Measurements from ENCODE around the gene MTMR2.

Gene MTMR2

GRCh38 chr11:95917193-95918036 lies 6.5 kb downstream of the MTMR2 start:
- H3K4me1 ChIP-seq (ENCODE audit: control insufficient read depth, low read depth, low read length): peaks cover 10% of the 10 kb centered on the region
- H3K27me3 ChIP-seq (ENCODE audit: control insufficient read depth, insufficient read depth, low read length): no peaks in the 10 kb centered on the region
- no peak overlapping the region for H3K4me3 ChIP-seq (ENCODE audit: low read length)
- no peaks in the 10 kb centered on the region for H3K36me3 ChIP-seq (ENCODE audit: control insufficient read depth, low read depth, low read length)
- H3K9ac ChIP-seq (ENCODE audit: low read length): no peak overlapping the region
- H3K9me3 ChIP-seq (ENCODE audit: control insufficient read depth, low read depth, low read length): no peaks in the 10 kb centered on the region
- no peak overlapping the region for H3K27ac ChIP-seq (ENCODE audit: low read length)

- Histone ChIP-seq H3K4me1 (ENCODE audit: control insufficient read depth, low read depth, low read length) (peaks cover 10% of the 10 kb centered on the region), H3K9me3 (ENCODE audit: control insufficient read depth, low read depth, low read length) (no peaks in the 10 kb centered on the region), H3K27ac (ENCODE audit: low read length) (no peak overlapping the region), H3K4me3 (ENCODE audit: low read length) (no peak overlapping the region), H3K9ac (ENCODE audit: low read length) (no peak overlapping the region), H3K27me3 (ENCODE audit: control insufficient read depth, insufficient read depth, low read length) (no peaks in the 10 kb centered on the region), H3K36me3 (ENCODE audit: control insufficient read depth, low read depth, low read length) (no peaks in the 10 kb centered on the region)
These were observed 7.9 kb downstream of the MTMR2 start for GRCh38 chr11:95916049-95916448.

- Histone ChIP-seq H3K36me3 (ENCODE audit: control insufficient read depth, low read depth, low read length) (no peaks in the 10 kb centered on the region), H3K4me3 (ENCODE audit: low read length) (no peak overlapping the region), H3K27ac (ENCODE audit: low read length) (no peak overlapping the region), H3K4me1 (ENCODE audit: control insufficient read depth, low read depth, low read length) (peaks cover 10% of the 10 kb centered on the region), H3K9ac (ENCODE audit: low read length) (no peak overlapping the region), H3K9me3 (ENCODE audit: control insufficient read depth, low read depth, low read length) (no peaks in the 10 kb centered on the region), H3K27me3 (ENCODE audit: control insufficient read depth, insufficient read depth, low read length) (no peaks in the 10 kb centered on the region)
These were observed 8.9 kb downstream of the MTMR2 start for GRCh38 chr11:95915051-95915450.

- Histone ChIP-seq H3K4me1 (ENCODE audit: control insufficient read depth, low read depth, low read length) (peaks cover 10% of the 10 kb centered on the region), H3K9ac (ENCODE audit: low read length) (no peak overlapping the region), H3K27ac (ENCODE audit: low read length) (no peak overlapping the region), H3K9me3 (ENCODE audit: control insufficient read depth, low read depth, low read length) (no peaks in the 10 kb centered on the region), H3K27me3 (ENCODE audit: control insufficient read depth, insufficient read depth, low read length) (no peaks in the 10 kb centered on the region), H3K4me3 (ENCODE audit: low read length) (no peak overlapping the region), H3K36me3 (ENCODE audit: control insufficient read depth, low read depth, low read length) (no peaks in the 10 kb centered on the region)
These were observed 9.9 kb downstream of the MTMR2 start for GRCh38 chr11:95913830-95914615.

- Histone ChIP-seq H3K36me3 (ENCODE audit: control insufficient read depth, low read depth, low read length) (no peaks in the 10 kb centered on the region), H3K9ac (ENCODE audit: low read length) (no peak overlapping the region), H3K27me3 (ENCODE audit: control insufficient read depth, insufficient read depth, low read length) (no peaks in the 10 kb centered on the region), H3K27ac (ENCODE audit: low read length) (no peak overlapping the region), H3K4me1 (ENCODE audit: control insufficient read depth, low read depth, low read length) (peaks cover 7% of the 10 kb centered on the region), H3K9me3 (ENCODE audit: control insufficient read depth, low read depth, low read length) (no peaks in the 10 kb centered on the region), H3K4me3 (ENCODE audit: low read length) (no peak overlapping the region)
These were observed 10.9 kb downstream of the MTMR2 start for GRCh38 chr11:95912902-95913560.

DNA sequence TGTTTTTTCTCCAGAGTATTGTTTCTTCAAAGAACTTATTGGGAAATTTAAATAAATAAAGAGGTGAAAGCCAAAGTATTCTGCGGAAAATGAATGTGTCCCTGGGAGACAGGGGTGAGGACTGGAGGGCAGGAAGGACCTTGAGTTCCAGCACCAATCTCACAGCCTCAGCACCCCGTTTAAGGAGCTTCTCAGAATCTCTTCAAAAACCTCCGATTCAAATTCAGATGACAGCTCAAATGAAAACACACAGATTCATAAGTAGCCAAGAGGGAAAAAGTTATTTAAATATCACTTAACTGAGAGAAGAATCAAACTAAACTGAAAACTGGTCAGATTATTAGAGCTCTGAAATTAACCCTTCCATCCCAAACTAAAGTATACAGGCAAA lies 12.5 kb downstream of the MTMR2 start:
- Histone ChIP-seq H3K4me3 (ENCODE audit: low read length) (no peak overlapping the region), H3K36me3 (ENCODE audit: control insufficient read depth, low read depth, low read length) (no peaks in the 10 kb centered on the region), H3K9ac (ENCODE audit: low read length) (no peak overlapping the region), H3K27ac (ENCODE audit: low read length) (no peak overlapping the region), H3K27me3 (ENCODE audit: control insufficient read depth, insufficient read depth, low read length) (no peaks in the 10 kb centered on the region), H3K9me3 (ENCODE audit: control insufficient read depth, low read depth, low read length) (no peaks in the 10 kb centered on the region), H3K4me1 (ENCODE audit: control insufficient read depth, low read depth, low read length) (no peaks in the 10 kb centered on the region)

DNA sequence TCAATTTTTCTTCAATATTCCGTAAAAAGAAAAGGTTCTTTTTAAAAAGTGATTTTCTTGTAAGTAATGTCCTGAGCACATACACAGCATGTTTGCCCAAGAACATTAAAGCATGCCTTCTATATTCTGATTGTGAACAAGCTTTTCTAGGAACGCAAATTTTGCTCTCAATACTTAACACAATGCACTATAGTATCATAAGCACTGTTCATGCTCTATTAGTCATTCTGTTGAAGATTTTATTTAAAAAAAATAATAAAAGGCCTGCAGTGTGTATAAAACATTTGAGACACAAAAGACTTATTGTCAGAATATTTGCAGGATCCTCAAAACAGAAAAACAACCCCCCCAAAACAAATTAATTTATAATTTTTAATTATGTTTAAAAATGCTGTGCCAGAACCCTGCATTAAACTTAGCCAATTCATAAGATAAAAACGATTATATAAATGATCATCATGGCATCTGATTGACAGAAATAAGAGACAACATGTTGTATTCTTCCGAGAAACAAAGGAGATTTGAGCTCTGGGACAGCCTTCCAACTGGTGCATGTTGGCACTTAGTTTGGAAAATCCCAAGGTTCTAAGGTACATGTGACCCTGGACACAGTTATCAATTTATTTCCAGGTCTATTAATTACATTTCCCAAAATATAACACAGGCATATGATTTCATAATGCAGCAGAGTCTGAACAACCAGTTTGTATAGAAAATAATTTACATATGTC lies 13.1 kb downstream of the MTMR2 start:
- H3K36me3 ChIP-seq (ENCODE audit: control insufficient read depth, low read depth, low read length): no peaks in the 10 kb centered on the region
- H3K4me1 ChIP-seq (ENCODE audit: control insufficient read depth, low read depth, low read length): no peaks in the 10 kb centered on the region

DNA sequence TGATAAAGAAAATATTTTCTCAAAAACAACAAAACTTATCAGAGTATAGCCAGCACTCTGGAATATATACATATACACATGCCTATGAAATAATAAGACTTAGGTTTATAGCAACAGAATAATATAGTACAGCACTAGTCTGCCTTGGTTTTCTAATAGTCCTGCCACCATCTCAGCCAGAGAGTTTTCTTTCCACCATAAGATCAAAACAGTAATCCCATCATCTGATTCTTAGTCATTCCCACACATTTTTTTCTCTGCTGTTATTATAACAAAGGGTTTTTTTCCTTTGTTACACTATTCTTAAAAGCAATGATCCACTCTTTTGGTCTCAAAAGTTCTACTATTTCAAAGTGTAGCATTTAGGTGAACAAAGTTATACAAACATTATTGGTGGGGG lies 15.1 kb downstream of the MTMR2 start:
- H3K9me3 ChIP-seq (ENCODE audit: control insufficient read depth, low read depth, low read length): no peaks in the 10 kb centered on the region
- no peak overlapping the region for H3K4me3 ChIP-seq (ENCODE audit: low read length)
- H3K9ac ChIP-seq (ENCODE audit: low read length): no peak overlapping the region
- no peaks in the 10 kb centered on the region for H3K27me3 ChIP-seq (ENCODE audit: control insufficient read depth, insufficient read depth, low read length)
- no peaks in the 10 kb centered on the region for H3K36me3 ChIP-seq (ENCODE audit: control insufficient read depth, low read depth, low read length)
- no peak overlapping the region for H3K27ac ChIP-seq (ENCODE audit: low read length)
- H3K4me1 ChIP-seq (ENCODE audit: control insufficient read depth, low read depth, low read length): no peaks in the 10 kb centered on the region

More for the DNA sequence above, 13.1 kb downstream of the MTMR2 start:
- no peak overlapping the region for H3K9ac ChIP-seq (ENCODE audit: low read length)
- H3K27me3 ChIP-seq (ENCODE audit: control insufficient read depth, insufficient read depth, low read length): no peaks in the 10 kb centered on the region
- no peak overlapping the region for H3K4me3 ChIP-seq (ENCODE audit: low read length)
- H3K27ac ChIP-seq (ENCODE audit: low read length): no peak overlapping the region
- H3K9me3 ChIP-seq (ENCODE audit: control insufficient read depth, low read depth, low read length): no peaks in the 10 kb centered on the region

GRCh38 chr11:95907476-95907875 lies 16.4 kb downstream of the MTMR2 start:
- Histone ChIP-seq H3K9me3 (ENCODE audit: control insufficient read depth, low read depth, low read length) (no peaks in the 10 kb centered on the region), H3K9ac (ENCODE audit: low read length) (no peak overlapping the region), H3K4me1 (ENCODE audit: control insufficient read depth, low read depth, low read length) (peaks cover 8% of the 10 kb centered on the region), H3K27ac (ENCODE audit: low read length) (no peak overlapping the region), H3K4me3 (ENCODE audit: low read length) (no peak overlapping the region), H3K27me3 (ENCODE audit: control insufficient read depth, insufficient read depth, low read length) (no peaks in the 10 kb centered on the region), H3K36me3 (ENCODE audit: control insufficient read depth, low read depth, low read length) (no peaks in the 10 kb centered on the region)

- H3K27ac ChIP-seq (ENCODE audit: low read length): no peak overlapping the region
- no peak overlapping the region for H3K9ac ChIP-seq (ENCODE audit: low read length)
- peaks cover 11% of the 10 kb centered on the region for H3K4me1 ChIP-seq (ENCODE audit: control insufficient read depth, low read depth, low read length)
- no peaks in the 10 kb centered on the region for H3K27me3 ChIP-seq (ENCODE audit: control insufficient read depth, insufficient read depth, low read length)
- H3K9me3 ChIP-seq (ENCODE audit: control insufficient read depth, low read depth, low read length): no peaks in the 10 kb centered on the region
- H3K36me3 ChIP-seq (ENCODE audit: control insufficient read depth, low read depth, low read length): no peaks in the 10 kb centered on the region
- no peak overlapping the region for H3K4me3 ChIP-seq (ENCODE audit: low read length)
These were observed 19.8 kb downstream of the MTMR2 start for GRCh38 chr11:95904009-95904650.

- H3K36me3 ChIP-seq (ENCODE audit: control insufficient read depth, low read depth, low read length): no peaks in the 10 kb centered on the region
- no peak overlapping the region for H3K9ac ChIP-seq (ENCODE audit: low read length)
These were observed 25.1 kb downstream of the MTMR2 start for GRCh38 chr11:95898782-95899181.

More at GRCh38 chr11:95898782-95899181, 25.1 kb downstream of the MTMR2 start:
- Histone ChIP-seq H3K27me3 (ENCODE audit: control insufficient read depth, insufficient read depth, low read length) (no peaks in the 10 kb centered on the region), H3K4me1 (ENCODE audit: control insufficient read depth, low read depth, low read length) (peaks cover 15% of the 10 kb centered on the region), H3K9me3 (ENCODE audit: control insufficient read depth, low read depth, low read length) (no peaks in the 10 kb centered on the region), H3K27ac (ENCODE audit: low read length) (no peak overlapping the region), H3K4me3 (ENCODE audit: low read length) (no peak overlapping the region)

Data from iPS-18a (cell line).